Gastrocnemius medialis (tissue), 4 donors: ENCODE data around the gene IDUA.

ENCODE experiments used
- CTCF ChIP-seq, 5 experiments: fragments of 450-650 bp in 3 of 5; fragments of 200-600 bp in 2 of 5; sonication (generic) in 2 of 5; IDR thresholded peaks in 4 of 5; conservative IDR thresholded peaks in 1 of 5; 1 replicate in 4 of 5; 2 replicates in 1 of 5; pipeline ENCODE4 v1.5.1; 2016 to 2019; ENCODE audit warnings: antibody characterized with exemption in 5 of 5, mild to moderate bottlenecking in 3 of 5, moderate library complexity in 3 of 5
- POLR2A ChIP-seq, 2 donors: fragments of 450-650 bp; IDR thresholded peaks; one replicate each; pipeline ENCODE4 v1.6.1; 2017; ENCODE audit warnings: antibody characterized with exemption in 2 of 2, mild to moderate bottlenecking in 2 of 2, moderate library complexity in 2 of 2

GRCh38 chr4:986428-986878 lies 391 bp upstream of the IDUA start:
- TF ChIP-seq CTCF (IDR thresholded peaks at IDR 0.05 in 4 of 5, conservative IDR thresholded peaks at IDR 0.05 in 1 of 5) (no peak), POLR2A (IDR thresholded peaks at IDR 0.05) (no peak)
